PC-3 (cell line): ENCODE data around the gene LYRM4. TPM values are rescaled to one million over a fixed set of nuclear protein-coding genes. Genes with fewer than 3 reads are reported as not detected.

Experiments
- ATAC-seq: fragments of 200-7000 bp; cut with Tn5 transposase; 2 replicates; pipeline ENCODE4 v1.9.1; 2020; ENCODE audit warnings: mild to moderate bottlenecking, moderate library complexity
- BruUV-seq: library from RNA; stranded (reverse); fragments of 400-500 nt; replicated peaks from 2 replicates; lab custom pipeline; 2021; lab: Mats Ljungman, UMichigan
- CTCF ChIA-PET: fragments of 300-600 bp; sonication (Branson Sonifier 250); formaldehyde crosslinking; loops from one replicate; lab custom pipeline; 2022; ENCODE audit warnings: antibody characterized with exemption; lab: Charles Lee
- POLR2A ChIA-PET: fragments of 300-600 bp; sonication (Branson Sonifier 250); formaldehyde crosslinking; loops from one replicate; lab custom pipeline; 2022; ENCODE audit warnings: antibody characterized with exemption; ENCODE audit not compliant: unreplicated experiment; lab: Charles Lee
- DNase-seq: peaks from one replicate; pipeline ENCODE4 v3.0.0-alpha.2; 2015
- H2AFZ ChIP-seq: fragments of 300-600 bp; sonication (generic); 2 replicates; pipeline ENCODE4 v1.6.0; 2016; ENCODE audit warnings: antibody characterized with exemption, low read length
- H3F3A ChIP-seq: fragments of 300-600 bp; sonication (generic); one replicate; pipeline ENCODE4 v1.6.0; 2017; ENCODE audit warnings: antibody characterized with exemption, low read length, control low read depth, mild to moderate bottlenecking; ENCODE audit not compliant: unreplicated experiment
- H3K27ac ChIP-seq: fragments of 300-600 bp; sonication (generic); 2 replicates; pipeline ENCODE4 v1.5.1; 2016; ENCODE audit warnings: mild to moderate bottlenecking, low read length
- H3K27me3 ChIP-seq: fragments of 300-600 bp; sonication (generic); 2 replicates; pipeline ENCODE4 v1.6.1; 2016; ENCODE audit warnings: low read length, mixed read lengths
- H3K36me3 ChIP-seq: fragments of 300-600 bp; sonication (generic); 2 replicates; pipeline ENCODE4 v1.6.1; 2016; ENCODE audit warnings: low read depth, mixed run types, low read length, mixed read lengths
- H3K4me1 ChIP-seq: fragments of 300-600 bp; sonication (generic); 2 replicates; pipeline ENCODE4 v1.5.1; 2016; ENCODE audit warnings: low read length; ENCODE audit not compliant: insufficient read depth
- H3K4me2 ChIP-seq: fragments of 300-600 bp; sonication (generic); 2 replicates; pipeline ENCODE4 v1.6.0; 2016; ENCODE audit warnings: low read length
- H3K4me3 ChIP-seq: fragments of 300-600 bp; sonication (generic); 2 replicates; pipeline ENCODE4 v1.5.1; 2016; ENCODE audit warnings: mild to moderate bottlenecking, low read length, mixed read lengths
- H3K79me2 ChIP-seq: fragments of 300-600 bp; sonication (generic); 2 replicates; pipeline ENCODE4 v1.6.1; 2017; ENCODE audit warnings: low read length, mixed read lengths
- H3K9ac ChIP-seq: fragments of 300-600 bp; sonication (generic); 2 replicates; pipeline ENCODE4 v1.6.0; 2016; ENCODE audit warnings: mild to moderate bottlenecking, low read length
- H3K9me2 ChIP-seq: fragments of 300-600 bp; sonication (generic); replicated peaks from 2 replicates; pipeline ENCODE4 v1.6.1; 2016; ENCODE audit warnings: mixed run types, low read length, mixed read lengths
- H3K9me3 ChIP-seq: fragments of 300-600 bp; sonication (generic); 2 replicates; pipeline ENCODE4 v1.6.1; 2016; ENCODE audit warnings: low read length, mixed read lengths
- H4K20me1 ChIP-seq: fragments of 300-600 bp; sonication (generic); 2 replicates; pipeline ENCODE4 v1.6.1; 2016; ENCODE audit warnings: low read length, mixed read lengths
- CTCF ChIP-seq: fragments of 300-600 bp; sonication (generic); conservative IDR thresholded peaks from 2 replicates; pipeline ENCODE4 v1.5.1; 2017; ENCODE audit warnings: antibody characterized with exemption, low read depth, mild to moderate bottlenecking, low read length
- EZH2 ChIP-seq: fragments of 300-600 bp; sonication (generic); IDR thresholded peaks from one replicate; pipeline ENCODE4 v1.6.1; 2017; ENCODE audit warnings: antibody characterized with exemption, mild to moderate bottlenecking, low read length; ENCODE audit not compliant: unreplicated experiment
- EZH2phosphoT487 ChIP-seq: fragments of 300-600 bp; sonication (generic); IDR thresholded peaks from 2 replicates; pipeline ENCODE4 v1.6.1; 2018; ENCODE audit warnings: mild to moderate bottlenecking, antibody characterized with exemption, low read length, borderline replicate concordance
- intact Hi-C: fragments of 100-400 bp; cut with micrococcal nuclease; formaldehyde crosslinking; loops from 2 replicates; pipeline ENCODE4 v1.9.0; 2023
- total RNA-seq: library from RNA; depleted of rRNA; stranded (reverse); fragments of >200 nt; gene quantifications from 2 replicates; pipeline ENCODE4 v1.2.3, GENCODE V29; 2014

Gene LYRM4
- total RNA-seq, 1 experiment from 2014 or later: 27.7 TPM

- H3K4me3 ChIP-seq: no peak overlapping the region
- no peak overlapping the region for H3K4me2 ChIP-seq
- ATAC-seq (no peak), DNase-seq (no peak)
- H3K27me3 ChIP-seq: no peaks in the 10 kb centered on the region
- no peaks in the 10 kb centered on the region for H3K9me2 ChIP-seq
- no peaks in the 10 kb centered on the region for H4K20me1 ChIP-seq
- TF ChIP-seq EZH2phosphoT487: no peak
- TF ChIP-seq EZH2: no peak
- TF ChIP-seq CTCF: no peak
- H2AFZ ChIP-seq: no peak overlapping the region
- POLR2A ChIA-PET: no interaction called here
- intact Hi-C loops: no loop called here
- no peak overlapping the region for H3K27ac ChIP-seq
- H3K4me1 ChIP-seq: no peaks in the 10 kb centered on the region
- no peaks in the 10 kb centered on the region for H3F3A ChIP-seq
- H3K9ac ChIP-seq: no peak overlapping the region
- no peaks in the 10 kb centered on the region for H3K9me3 ChIP-seq
- BruUV-seq: no TSS peak
- no peaks in the 10 kb centered on the region for H3K36me3 ChIP-seq
- CTCF ChIA-PET: no interaction called here
- H3K79me2 ChIP-seq: peaks cover 21% of the 10 kb centered on the region
Observed at GRCh38 chr6:5274231-5274630, 13.5 kb upstream of the LYRM4 start.

- no peaks in the 10 kb centered on the region for H4K20me1 ChIP-seq
- no peak overlapping the region for H3K4me3 ChIP-seq
- POLR2A ChIA-PET: no interaction called here
- H3K27ac ChIP-seq: no peak overlapping the region
- H3K27me3 ChIP-seq: no peaks in the 10 kb centered on the region
- CTCF ChIA-PET: no interaction called here
- H3K4me2 ChIP-seq: no peak overlapping the region
- H3K9me3 ChIP-seq: no peaks in the 10 kb centered on the region
- TF ChIP-seq EZH2phosphoT487 (no peak), EZH2 (no peak), CTCF (no peak)
- no TSS peak for BruUV-seq
- H3K4me1 ChIP-seq: no peaks in the 10 kb centered on the region
- intact Hi-C loops: no loop called here
- no peaks in the 10 kb centered on the region for H3K9me2 ChIP-seq
- H3F3A ChIP-seq: no peaks in the 10 kb centered on the region
- no peak overlapping the region for H2AFZ ChIP-seq
- peaks cover 16% of the 10 kb centered on the region for H3K79me2 ChIP-seq
- no peak for ATAC-seq
- no peaks in the 10 kb centered on the region for H3K36me3 ChIP-seq
- no peak for DNase-seq
- H3K9ac ChIP-seq: no peak overlapping the region
Observed at GRCh38 chr6:5271926-5272325, 11.2 kb upstream of the LYRM4 start.

GRCh38 chr6:5270093-5270680, 9.4 kb upstream of the LYRM4 start:
- intact Hi-C loops: no loop called here

More at GRCh38 chr6:5270093-5270680, 9.4 kb upstream of the LYRM4 start:
- Histone ChIP-seq H3K4me2 (no peak overlapping the region), H3K9ac (no peak overlapping the region), H3K4me3 (no peak overlapping the region), H4K20me1 (no peaks in the 10 kb centered on the region), H3K9me3 (no peaks in the 10 kb centered on the region), H3K79me2 (peaks cover 25% of the 10 kb centered on the region), H3K9me2 (no peaks in the 10 kb centered on the region), H2AFZ (no peak overlapping the region), H3K27me3 (no peaks in the 10 kb centered on the region), H3F3A (no peaks in the 10 kb centered on the region), H3K36me3 (no peaks in the 10 kb centered on the region), H3K27ac (no peak overlapping the region), H3K4me1 (no peaks in the 10 kb centered on the region)
- no peak for ATAC-seq
- ChIA-PET CTCF (no interaction called here), POLR2A (interaction anchor here (0.6 kb wide), 1 partner anchor 132 kb away, joined by 4 read pairs; no protein-coding TSS in a partner anchor)
- DNase-seq: no peak
- TF ChIP-seq EZH2 (no peak), CTCF (no peak)
- no TSS peak for BruUV-seq
